HG02885 (cell line): Measurements from ENCODE around the gene TNFRSF8.
"Not testable (repeated sequence)": the region's sequence is repeated elsewhere in the genome, so short reads cannot be mapped to it uniquely, and the experiment has no call there.

Experiments
- ATAC-seq: cut with Tn5 transposase; IDR thresholded peaks from one replicate; pipeline ENCODE4 v1.9.1; 2021; ENCODE audit warnings: mild to moderate bottlenecking; ENCODE audit not compliant: unreplicated experiment, poor library complexity

TNFRSF8 gene

DNA sequence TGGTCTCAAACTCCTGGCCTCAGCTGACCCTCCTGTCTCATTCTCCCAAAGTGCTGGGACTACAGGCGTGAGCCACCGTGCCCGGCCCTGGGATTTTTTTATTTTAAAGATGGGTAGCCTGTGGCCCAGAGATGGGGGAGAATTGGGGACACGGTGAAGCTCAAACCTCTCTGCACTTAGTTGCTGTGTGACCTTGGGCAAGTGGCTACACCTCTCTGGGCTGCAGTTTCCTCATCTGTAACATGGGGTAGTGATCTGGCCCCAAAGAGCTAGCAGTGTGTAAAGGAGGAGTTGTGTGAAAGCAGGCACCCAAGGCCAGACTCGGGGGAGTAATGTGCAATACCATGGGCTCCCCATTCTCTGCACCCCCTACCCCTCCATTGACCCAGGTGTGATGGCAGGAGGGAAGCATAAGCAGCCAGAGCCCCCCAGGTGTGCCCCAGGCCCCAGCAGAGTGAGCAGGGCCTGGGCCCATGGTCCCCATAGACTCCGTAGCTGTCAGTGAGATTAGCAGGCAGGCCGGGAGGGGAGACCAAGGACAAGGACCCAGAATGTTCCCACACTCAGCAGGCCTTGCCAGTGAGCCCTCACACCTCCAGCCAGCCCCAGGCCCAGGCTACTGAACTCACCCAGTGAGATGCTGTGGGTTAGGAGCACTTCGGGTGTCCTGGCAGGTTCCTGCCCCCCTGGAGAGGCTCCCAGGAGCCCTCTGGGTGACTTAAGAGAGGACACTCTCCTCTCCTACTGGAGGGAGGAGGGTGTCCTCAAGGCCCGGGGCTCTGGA is 17.9 kb downstream of the TNFRSF8 start:
- no peak for ATAC-seq

DNA sequence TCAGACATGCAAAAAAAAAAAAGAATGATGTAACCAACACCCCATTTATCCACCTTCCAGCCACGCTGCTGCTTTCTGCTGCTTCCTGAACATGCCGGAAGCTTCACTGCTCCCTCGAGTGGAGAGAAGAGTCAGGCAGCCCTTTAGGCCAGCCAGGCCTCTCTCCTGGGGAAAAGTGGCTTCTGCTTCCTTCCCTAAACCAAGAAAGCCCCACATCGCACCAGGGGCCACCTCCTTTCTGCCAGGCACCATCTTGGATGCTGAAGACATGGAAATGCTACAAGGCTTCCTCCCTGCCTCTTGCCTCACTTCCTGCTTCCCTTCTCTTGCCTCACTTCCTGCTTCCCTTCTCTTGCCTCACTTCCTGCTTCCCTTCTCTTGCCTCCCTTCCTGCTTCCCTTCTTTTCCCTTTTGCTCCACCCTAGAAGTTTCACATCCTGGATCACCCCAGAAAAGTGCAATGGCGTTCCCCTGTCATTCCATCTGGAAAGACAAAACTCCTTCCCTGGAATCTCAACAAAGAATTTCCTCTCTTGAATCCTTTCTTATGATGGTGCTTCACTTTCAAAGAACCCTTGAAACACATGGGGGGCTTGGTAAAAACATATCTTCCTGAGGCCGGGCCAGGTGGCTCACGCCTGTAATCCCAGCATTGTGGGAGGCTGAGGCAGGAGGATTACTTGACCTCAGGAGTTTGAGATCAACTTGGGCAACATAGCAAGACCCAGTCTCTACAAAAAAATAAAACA is 18.7 kb downstream of the TNFRSF8 start:
- ATAC-seq: no peak

DNA sequence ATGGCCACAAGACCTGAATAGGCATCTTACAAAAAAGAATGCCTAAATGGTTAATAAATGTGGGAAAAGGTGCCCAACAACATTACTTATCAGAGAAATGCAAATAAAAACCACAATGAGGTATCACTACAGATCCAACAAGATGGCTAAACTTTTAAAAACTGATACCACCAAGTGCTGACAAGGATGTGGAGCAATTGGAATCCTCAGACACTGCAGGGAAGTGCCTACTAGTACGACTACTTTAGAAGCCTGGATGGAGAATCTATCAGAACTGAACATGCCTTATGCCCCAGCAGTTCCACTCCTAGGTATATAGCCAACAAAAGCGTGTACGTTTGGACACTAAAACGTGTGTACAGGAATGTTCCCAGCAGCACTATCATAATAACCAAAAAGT is 19.9 kb downstream of the TNFRSF8 start:
- ATAC-seq: no peak

DNA sequence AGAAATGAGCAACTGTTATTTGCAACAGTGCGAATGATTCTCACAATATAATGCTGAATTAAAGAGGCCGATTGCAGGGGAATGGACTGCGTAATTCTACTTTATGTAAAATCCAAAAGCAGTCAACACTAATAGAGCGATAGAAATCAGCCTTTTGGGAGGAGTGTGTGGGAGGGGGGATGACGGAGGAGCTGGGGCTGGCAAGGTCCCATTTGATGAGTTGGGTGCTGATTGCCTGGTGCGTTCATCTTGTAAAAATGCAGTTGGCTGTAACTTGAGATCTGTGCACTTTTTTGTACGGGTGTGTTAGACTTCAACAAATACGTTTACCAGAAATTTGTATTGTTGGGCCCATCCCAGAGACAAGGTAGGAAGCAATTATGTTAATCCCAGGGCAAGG is 20.7 kb downstream of the TNFRSF8 start:
- no peak for ATAC-seq

DNA sequence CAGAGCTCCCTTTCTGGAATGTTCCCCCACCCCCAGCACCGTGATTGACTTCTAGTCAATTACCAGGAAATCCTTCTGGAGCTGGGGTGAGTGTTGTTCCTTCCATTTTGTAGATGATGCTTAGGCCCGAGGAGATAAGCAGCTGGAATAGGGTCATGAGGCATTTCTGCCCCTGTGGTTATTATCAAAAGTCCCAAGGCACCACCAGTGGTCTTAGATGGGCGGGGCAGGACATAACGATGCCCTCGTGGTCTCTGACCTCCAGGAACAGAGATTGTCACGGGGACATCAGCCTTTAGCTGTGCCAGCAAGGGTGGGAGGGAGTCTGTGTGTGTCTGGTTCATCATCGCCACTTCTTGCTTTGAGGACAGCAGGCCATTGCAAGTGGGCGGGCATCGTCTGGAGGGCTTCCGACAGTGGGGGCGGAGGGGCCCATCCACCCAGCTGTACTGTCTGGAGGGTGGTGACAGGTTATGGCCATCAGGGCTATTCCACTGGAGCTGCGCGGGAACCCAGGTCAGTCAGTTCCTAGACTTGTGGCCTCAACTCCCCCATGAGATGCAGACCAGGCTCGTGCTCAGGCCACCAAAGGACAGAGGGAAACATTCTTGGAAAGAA is 22.6 kb downstream of the TNFRSF8 start:
- ATAC-seq: no peak

GRCh38 chr1:12087797-12088314 is 24.8 kb downstream of the TNFRSF8 start:
- peak; percentile 60 for ATAC-seq

GRCh38 chr1:12088607-12089006 is 25.5 kb downstream of the TNFRSF8 start:
- no peak for ATAC-seq

DNA sequence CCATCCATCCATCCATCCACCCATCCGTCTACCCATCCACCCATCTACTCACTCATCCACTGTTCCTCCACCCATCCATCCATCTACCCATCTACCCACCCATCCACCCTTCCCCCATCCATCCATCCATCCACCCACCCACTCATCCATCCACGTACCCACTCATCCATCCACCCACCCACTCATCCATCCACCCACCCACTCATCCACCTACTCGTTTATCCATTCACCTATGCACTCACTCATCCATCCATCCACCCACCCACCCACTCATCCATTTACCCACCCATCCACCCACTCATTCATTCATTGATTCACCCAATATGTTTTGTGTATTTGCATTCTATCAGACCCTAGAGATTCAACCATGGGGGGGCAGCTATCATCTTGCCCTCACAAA is 27.2 kb downstream of the TNFRSF8 start:
- no peak for ATAC-seq

GRCh38 chr1:12091191-12091590 is 28.1 kb downstream of the TNFRSF8 start:
- ATAC-seq: no peak

GRCh38 chr1:12094180-12094579 is 31.1 kb downstream of the TNFRSF8 start:
- ATAC-seq: no peak

GRCh38 chr1:12095452-12096263 is 32.6 kb downstream of the TNFRSF8 start:
- ATAC-seq: no peak

DNA sequence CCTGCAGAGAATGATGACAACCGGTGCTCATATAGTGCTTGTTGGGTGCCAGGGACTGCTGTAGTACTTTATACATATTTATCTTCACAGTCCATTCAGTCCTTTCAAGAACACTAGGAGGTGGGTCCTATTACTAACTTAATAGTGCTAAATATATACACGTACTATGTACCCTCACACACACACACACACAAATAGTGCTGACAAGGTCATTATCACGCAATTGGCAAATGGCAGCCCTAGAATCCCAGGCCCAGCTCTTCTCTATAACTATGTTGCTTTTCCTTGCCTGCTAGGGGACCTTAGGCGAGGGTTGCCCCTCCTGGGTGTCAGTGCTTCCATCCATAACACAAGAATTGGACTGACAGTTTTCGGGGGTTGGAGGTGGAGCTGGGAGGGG is 33.5 kb downstream of the TNFRSF8 start:
- no peak for ATAC-seq

DNA sequence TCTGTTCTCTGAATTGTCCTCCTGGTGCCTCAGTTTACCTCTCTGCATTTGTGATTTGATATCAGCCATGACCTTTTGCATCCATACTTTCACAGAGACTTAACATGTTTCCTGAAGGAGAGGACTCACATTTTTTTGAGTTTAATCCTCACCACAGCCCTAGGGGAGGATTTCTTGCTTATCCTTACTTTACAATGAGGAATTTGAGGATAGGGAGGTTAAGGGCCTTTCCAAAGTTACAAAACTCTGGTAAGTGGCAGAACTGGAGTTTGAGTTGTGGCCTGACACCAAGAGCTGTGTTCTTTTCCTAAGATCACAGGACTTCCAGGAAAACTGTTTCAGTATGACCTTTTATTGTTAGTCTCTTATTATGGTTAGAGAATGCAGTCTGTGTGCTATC is 34.2 kb downstream of the TNFRSF8 start:
- ATAC-seq: no peak

- no peak for ATAC-seq
These were observed 35.7 kb downstream of the TNFRSF8 start for GRCh38 chr1:12098786-12099185.

DNA sequence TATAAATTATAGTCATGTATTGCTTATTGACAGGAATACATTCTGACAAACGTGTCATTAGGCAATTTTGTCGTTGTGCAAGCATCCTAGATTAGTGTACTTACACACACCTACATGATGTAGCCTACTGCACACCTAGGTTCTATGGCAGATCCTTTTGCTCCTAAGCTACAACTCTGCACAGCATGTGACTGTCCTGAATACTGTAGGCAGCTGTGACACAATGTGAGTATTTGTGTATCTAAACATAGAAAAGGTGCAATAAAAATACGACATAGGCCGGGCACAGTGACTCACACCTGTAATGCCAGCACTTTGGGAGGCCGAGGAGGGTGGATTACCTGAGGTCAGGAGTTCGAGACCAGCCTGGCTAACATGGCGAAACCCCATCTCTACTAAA is 36.5 kb downstream of the TNFRSF8 start:
- no peak for ATAC-seq

GRCh38 chr1:12100071-12100470 is 37.0 kb downstream of the TNFRSF8 start:
- no peak for ATAC-seq

DNA sequence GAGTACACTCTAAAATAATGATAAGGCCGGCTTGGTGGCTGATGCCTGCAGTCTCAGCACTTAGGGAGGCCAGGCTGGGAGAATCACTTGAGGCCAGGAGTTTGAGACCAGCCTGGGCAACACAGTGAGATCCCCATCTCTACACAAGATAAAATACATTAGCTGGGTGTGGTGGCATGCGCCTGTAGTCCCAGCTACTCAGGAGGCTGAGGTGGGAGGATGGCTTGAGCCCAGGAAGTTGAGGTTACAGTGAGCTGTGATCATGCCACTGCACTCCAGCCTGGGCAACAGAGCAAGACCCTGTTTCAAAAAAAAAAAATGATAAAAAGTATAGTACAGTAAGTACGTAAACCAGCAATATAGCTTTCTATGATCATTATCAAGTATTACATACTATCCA is 38.0 kb downstream of the TNFRSF8 start:
- not testable (repeated sequence) for ATAC-seq

GRCh38 chr1:12102066-12102465 is 39.0 kb downstream of the TNFRSF8 start:
- ATAC-seq: no peak

DNA sequence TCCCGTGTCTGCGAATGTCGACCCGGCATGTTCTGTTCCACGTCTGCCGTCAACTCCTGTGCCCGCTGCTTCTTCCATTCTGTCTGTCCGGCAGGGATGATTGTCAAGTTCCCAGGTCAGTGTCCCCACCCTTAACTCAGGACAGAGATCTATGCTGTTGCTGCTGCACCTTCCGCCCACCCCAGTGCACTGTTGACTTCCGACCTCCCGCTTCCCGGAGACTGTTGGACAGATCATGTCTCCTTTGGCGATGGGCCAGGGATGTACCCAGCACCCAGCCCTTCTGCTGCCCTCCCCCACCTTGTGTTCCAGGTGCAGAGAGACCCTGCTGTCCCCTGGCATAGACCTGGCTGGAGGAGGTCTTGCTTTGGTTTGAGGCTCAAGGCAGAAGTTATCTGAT is 41.3 kb downstream of the TNFRSF8 start:
- no peak for ATAC-seq

GRCh38 chr1:12106153-12106552 is 43.0 kb downstream of the TNFRSF8 start:
- ATAC-seq: no peak
